ENCODE results near the gene NR0B2.
"Not testable (repeated sequence)": the region's sequence is repeated elsewhere in the genome, so short reads cannot be mapped to it uniquely, and the experiment has no call there.

NR0B2 gene, protein sequence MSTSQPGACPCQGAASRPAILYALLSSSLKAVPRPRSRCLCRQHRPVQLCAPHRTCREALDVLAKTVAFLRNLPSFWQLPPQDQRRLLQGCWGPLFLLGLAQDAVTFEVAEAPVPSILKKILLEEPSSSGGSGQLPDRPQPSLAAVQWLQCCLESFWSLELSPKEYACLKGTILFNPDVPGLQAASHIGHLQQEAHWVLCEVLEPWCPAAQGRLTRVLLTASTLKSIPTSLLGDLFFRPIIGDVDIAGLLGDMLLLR

DNA sequence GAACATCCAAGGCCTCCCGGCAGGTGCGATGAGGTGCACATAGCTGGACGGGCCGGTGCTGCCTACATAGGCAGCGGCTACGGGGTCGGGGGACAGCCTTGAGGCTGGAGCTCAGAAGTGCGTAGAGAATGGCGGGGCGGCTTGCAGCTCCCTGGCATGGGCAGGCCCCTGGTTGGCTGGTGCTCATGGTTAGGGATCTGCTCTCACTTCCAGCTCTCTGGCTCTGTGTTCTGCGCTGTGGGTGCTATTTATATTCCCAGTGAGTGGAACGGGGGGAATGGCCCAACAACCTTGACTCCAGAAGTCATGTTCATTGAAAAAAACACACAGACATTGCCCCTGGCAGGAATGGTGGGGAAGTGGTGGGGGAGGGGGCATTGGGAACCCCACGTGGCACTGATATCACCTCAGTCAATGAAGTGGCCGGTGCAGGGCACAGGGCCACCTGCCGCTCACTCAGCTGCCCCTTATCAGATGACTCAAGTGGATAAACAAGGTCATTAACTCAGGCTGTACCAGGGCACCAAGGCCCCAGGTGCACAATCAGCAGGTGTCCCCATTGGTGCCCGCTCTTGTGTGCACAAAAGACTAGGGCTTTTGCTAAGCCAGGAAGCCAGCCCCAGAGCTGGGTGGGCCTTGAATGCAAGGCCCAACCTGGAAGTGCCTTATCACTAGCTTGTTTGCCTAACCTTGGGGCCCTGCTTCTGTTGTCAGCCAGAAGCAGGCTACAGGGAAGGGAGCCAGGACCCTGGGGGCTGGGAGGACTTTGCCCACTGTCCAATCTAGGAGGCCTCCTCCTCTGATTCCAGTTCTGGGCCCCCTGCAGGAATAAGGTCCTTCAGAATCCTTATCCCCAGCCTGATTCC lies at the start of gene NR0B2:
TSS of gene NR0B2 (minus strand) at position 222 of the 866 bp plus-strand sequence. CDS start at position 187, 35 bp downstream.
- DNase-seq, result no peak

DNA sequence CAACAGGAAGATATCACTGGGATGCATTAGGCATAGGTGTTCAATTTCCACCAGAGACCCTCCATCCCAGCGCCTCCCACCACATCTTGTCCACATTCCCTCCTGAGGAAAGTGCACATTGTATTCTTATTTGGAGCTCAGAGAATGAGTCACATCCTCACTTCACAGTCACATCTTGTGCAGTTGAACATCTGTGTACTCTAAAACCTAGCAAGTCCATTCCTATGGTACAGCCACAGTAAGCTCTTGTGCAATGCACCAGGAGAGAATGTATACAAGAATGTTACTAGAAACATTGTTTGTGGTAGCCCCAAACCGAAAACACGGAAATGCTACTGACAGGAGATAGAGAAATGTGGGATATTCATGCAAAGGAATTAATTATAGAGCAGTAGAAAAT lies 48.1 kb upstream of the NR0B2 start:
- no peak for DNase-seq

DNA sequence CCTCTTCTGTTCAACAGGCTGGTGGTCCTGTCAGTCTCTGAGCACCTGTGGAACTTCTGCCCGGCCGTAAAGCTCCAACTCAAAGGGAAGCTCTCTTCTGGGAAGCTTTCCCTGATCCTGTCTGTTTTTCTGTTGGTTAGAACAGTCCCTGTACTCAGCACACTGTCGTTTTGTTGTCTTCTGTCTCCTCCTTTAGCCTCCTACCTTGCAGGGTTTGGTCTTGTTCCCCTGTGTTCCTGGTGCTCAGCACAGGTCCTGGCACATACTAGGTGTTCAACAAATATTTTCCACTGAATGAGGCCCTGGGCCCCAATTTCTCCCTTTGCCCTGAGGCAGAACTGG lies 46.8 kb upstream of the NR0B2 start:
- DNase-seq, result no peak

DNA sequence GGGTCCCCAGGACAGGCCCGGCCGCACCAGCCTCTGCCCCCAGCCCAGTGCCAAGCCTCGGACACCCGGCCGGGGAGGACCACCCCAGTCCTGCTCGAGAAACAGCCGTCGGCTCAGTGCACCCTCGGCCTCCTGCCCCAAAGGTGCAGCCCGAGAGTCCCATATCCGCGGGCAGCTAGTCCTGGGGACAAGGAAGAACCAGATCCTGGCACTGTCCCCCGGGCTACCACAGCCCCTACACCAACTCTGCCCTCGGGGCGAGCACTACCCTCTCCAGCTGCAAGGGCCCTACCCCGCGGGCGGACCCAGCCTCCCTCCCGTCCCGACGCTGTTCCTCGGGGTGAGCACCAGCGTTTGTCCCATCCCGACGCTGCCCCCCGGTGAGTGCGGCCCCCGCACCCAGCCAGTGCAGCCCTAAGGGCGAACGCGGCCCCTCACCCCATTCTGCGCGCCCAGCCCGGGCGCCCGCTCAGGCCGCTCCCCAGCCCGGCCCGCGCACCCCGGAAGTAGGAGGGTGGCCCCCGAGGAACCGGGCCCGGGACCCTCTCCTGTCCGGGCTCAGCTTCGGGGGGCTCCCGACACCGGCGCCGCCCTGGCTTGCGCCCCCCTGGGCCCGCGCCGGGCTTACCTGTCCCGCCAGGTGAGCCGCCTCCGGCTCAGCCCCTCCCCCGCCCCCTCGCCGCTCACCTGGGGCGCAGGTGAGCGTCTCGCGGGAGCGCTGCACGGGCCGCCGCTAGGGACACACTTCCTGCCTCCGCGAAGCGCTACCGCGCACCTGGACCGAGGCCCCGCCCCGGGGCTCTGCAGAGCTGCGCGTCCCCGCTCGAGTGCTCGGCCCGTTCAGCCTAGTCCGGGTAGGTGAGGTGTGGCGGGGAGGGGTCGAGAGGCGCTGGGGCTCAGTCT lies 46.2 kb upstream of the NR0B2 start, which contains the start of gene KDF1:
TSS of gene KDF1 (minus strand) at position 747 of the 903 bp plus-strand sequence. CDS start 8,088 bp downstream, outside the sequence.
- DNase-seq, result no peak

DNA sequence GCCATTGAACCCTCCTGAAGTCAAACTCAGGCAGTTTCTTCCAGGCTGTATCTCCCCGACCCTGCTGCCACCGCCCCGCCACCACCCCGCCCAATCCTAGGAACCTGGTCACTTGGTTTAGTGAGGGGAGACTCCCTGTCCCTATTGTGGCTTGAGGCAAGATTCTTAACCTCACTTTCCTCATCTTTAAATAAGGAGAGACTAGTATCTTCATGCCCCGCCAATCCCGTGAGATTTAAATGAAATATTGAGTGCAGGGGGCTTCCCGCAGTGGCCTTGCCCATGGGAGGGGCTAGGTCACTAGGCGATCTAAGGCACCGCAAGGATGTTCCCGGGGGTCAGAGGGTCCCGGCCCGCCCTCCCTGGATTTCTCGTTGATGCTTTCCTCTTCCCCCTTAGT lies 45.5 kb upstream of the NR0B2 start:
- no peak for DNase-seq

DNA sequence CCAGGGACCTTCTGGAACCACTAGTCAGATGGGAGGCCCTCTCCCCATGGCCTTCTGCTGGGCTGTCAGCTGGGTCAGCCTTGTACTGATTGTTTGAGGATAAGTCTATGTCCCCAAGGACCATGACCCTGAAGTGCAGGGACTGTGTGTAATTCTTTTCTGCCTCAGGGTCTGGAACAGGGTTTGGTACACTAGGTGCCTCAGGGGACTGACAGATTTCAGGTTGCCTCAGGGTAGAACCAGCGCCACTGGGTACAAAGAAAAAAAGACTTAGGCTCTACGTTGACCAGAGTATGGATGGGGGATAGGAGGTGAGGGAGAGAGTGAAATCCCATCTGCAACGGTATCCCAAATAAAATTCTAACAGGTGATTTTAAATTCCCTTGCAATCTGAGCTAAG lies 43.5 kb upstream of the NR0B2 start:
- no peak for DNase-seq

DNA sequence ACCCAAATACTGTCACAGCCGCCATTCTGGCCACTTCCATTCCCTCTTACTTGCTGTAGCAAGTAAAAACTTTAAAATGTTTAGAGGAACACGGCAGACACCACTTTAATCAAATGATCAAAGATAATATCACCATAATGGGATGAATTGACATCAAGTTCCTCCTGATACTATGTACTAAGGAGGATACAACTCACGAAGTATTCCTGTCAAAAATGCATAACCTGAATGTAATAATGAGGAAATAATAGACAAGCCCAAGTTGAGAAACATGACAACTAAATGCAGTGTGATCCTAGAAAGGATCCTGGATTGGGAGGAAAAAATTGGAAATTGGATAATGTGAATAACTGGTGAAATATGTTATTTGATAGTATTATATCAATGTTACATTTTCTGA lies 42.5 kb upstream of the NR0B2 start:
- DNase-seq, result no peak

DNA sequence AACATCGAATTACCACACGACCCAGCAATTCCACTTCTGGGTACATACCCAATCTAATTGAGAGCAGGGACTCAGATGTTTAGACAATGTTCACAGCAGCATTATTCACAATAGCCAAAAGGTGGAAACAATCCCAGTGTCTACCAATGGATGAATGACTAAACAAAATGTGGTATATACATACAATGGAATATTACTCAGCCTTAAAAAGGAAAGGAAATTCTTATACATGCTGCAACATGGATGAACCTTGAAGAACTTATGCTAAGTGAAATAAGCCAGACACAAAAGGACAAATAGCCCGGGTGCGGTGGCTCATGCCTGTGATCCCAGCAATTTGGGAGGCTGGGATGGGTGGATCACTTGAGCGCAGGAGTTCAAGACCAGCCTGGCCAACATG lies 39.6 kb upstream of the NR0B2 start:
- no peak for DNase-seq

DNA sequence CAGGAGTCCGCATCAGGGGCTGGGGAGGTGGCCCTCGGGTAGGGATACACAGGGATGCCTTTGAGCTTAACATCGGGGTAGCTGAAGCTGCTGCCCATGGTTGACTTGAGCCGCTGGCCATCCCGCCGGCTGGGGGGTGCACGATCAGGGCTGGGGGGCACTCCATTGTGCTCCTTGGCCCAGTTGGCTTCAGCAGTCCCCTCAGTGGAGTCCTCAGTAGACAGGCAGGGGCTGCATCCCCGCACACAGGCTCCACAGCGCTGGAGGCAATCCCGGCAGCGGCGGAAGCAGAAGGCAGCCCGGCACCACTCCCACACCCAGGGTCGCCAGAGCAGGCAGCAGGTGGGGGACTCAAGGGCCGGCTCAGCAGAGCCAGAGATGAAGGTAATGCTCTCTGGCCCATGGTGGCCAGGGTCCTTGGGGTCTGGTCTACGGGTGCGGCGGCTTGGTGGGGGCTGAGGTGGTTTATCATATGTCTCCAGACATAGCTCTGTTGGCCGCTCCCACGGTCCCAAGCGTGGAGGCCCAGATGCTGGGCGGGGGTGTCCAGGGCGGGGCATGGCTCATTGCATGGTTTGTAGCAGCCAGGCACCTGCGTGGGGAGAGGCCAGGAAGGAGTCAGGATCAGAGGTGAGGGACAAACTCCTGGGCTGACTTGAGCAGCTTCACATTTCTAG lies 38.2 kb upstream of the NR0B2 start:
- DNase-seq, result no peak

DNA sequence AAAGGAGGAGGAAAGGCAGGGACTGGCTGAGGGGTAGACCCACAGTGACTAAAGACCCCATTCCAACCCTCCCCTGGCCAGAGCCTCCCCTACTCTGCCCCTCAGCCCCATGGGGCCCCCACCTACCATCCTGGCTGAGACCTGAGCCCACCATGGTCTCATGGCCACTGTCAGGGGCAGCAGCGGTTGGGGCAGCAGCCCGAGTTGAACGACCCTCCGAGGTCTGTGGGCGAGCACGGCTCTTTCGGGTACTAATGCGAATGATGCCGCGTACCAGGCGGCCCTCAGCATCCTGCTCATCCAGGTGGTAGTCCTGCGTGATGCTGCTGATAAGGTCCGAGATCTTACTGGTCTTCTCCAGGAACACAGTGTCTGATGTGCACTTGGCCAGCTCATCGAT lies 37.4 kb upstream of the NR0B2 start:
- DNase-seq, result no peak

DNA sequence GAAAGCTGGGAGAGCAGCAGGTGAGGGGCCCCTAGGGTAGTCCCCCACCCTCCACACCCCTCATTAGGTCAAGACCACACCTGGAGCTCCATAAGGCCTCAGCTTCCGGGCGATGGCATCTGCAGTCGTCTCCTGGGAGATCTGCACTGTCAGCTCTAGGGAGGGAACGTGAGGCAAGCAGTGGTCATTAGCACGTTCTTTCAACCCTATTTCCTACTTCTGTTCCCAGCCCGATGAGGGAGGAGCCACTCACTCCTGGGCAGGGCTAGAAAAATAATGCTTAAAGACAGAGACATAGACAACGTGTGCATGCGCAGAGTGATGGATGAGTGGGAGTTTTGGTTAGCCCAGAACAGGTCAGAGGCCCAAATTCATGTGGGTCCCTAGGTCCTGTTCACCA lies 36.8 kb upstream of the NR0B2 start:
- no peak for DNase-seq

DNA sequence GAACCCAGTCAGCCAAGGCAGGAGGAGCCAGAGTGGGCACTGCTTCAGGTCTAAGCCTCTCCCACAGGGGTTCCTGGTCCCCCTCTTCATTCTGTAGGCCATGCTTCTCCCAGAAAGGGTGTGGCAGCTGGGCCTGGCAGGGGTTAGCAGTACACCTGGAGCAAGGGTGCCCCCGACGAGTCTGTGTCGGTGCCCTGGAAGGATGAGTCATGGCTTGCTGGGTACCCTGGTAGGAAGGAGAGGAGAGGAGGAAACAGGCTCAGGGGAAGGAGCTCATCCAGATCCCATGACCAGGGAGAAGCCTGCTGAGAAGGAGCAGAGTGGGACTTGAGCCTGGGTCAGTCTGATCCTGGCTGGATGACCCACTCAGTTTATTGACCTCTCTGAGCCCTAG lies 36.1 kb upstream of the NR0B2 start:
- no peak for DNase-seq

DNA sequence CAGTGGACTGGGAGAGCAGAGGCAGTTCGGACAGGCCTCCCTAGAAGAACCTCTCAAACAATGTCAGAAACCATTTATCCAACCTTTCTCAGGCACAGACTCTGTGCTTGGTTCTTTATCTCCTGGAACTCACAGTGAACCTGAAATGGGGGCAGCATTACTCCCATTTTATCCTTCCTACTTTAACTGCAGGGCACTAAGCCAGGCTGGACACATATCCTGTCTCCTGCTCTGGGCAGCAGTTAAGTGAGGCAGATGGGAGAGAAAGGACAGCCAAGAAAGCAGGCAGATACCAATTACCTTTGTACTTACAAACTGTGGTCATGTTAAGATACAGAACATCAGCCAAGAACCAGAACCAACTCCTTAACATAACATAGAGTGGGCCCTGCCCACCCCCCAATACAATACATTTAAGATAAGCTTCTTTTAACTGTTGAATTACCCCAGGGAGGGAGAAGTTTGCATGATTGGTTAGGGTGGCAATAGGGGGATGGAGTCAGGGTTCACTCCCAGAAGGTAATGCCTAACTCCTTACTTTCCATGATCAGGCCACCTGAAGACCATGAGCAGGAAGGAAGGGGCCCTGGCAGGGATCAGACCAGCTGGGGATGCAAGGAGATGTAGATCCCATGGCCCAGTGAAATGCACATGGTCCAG lies 35.6 kb upstream of the NR0B2 start:
- no peak for DNase-seq

DNA sequence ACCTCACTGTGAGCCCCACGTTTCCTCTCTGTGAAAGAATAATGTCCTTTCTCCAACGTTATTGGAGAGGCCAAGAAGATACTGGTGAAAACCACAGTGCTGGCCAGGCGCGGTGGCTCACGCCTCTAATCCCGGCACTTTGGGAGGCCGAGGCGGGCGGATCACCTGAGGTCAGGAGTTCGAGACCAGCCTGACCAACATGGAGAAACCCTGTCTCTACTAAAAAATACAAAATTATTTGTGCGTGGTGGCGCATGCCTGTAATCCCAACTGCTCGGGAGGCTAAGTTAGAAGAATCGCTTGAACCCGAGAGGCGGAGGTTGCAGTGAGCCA lies 34.9 kb upstream of the NR0B2 start:
- DNase-seq, result not testable (repeated sequence)

DNA sequence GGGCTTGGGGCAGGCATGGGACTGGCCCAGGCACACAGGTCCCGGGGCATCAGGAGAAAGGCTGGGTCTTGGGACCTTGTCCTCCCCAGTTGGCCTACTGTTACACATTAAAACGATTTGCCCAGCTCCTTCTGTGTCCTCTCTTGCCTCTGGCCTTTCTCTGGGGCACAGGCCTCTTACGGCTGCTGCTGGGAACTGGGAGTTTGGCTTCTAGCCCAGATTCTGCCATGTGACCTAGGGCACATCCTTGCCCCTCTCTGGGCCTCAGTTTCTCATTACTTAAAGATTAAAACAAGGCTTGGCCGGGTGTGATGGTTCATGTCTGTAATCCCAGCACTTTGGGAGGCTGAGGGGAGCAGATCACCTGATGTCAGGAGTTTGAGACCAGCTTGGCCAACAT lies 32.5 kb upstream of the NR0B2 start:
- DNase-seq, result no peak

DNA sequence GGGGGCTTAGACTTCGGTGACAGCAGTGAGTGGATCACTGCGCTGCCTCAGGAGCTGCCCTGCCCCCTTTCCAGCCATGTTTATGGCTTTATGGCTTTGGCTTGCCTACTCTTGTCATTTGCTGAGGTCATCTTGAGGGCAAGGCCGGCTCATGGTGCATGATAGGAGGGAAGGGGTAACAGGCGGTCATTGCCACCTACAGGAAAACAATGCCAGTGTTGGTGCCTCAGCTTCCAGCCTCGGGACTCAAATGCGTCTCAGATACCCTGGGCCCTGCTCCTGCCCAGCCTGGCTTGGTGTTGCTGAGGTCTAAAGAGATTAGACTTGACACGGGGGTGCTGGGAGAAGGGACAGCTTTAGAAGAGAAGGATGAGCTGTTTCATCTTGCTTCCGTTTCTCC lies 32.0 kb upstream of the NR0B2 start:
- no peak for DNase-seq

DNA sequence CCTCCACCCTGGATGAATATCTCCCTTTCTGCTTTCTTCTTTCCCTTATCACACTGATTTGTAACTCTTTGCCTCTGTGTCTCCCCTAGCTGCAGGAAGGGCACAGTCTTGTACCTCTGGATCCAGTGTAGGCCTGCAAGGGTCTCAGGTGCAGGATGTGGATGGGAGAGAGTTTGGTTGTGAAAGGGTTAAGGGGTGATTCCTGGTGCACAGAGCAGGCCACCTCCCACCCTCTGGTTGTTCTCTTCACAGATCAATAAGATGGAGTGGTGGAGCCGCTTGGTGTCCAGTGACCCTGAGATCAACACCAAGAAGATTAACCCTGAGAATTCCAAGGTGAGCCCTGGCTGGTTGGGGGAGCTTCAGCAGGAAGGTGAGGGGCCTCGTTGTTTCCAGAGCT lies 31.4 kb upstream of the NR0B2 start:
- no peak for DNase-seq

DNA sequence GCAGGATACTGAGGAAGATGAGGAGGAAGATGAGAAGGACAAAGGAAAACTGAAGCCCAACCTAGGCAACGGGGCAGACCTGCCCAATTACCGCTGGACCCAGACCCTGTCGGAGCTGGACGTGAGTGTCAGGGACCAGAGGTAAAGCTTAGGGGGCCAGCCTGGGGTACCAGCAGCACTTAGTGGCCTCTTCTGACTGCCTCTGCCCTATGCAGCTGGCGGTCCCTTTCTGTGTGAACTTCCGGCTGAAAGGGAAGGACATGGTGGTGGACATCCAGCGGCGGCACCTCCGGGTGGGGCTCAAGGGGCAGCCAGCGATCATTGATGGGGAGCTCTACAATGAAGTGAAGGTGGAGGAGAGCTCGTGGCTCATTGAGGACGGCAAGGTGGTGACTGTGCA lies 28.9 kb upstream of the NR0B2 start:
- DNase-seq, result no peak

DNA sequence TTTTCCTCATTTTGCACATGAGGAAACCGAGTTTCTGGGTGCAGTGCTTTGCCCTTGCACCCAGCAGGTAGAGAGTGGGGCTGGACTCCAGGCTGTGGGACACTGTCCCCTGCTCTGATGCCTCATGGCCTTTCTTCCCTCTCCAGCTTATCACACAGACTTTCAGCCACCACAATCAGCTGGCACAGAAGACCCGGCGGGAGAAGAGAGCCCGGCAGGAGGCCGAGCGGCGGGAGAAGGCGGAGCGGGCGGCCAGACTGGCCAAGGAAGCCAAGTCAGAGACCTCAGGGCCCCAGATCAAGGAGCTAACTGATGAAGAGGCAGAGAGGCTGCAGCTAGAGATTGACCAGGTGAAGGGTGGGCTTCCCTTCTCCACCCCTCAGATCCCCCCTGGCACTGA lies 27.5 kb upstream of the NR0B2 start:
- no peak for DNase-seq

DNA sequence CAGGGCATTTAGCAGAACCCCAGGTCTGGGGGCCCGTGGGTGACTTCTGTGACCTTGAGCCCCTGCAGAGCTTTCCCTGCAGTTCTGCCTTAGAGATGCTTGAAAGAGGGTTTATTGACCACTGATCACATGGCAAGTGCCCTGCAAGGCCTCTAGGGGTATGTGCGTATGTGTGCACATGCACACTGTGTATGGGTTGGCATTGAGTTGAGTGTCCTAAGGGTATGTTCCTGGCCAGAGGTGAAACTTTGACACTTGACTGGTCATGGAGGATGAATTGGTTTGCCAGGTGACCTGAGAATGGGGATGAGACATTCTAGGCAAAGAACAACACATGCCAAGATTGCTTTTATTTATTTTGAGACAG lies 24.9 kb upstream of the NR0B2 start:
- DNase-seq, result no peak

DNA sequence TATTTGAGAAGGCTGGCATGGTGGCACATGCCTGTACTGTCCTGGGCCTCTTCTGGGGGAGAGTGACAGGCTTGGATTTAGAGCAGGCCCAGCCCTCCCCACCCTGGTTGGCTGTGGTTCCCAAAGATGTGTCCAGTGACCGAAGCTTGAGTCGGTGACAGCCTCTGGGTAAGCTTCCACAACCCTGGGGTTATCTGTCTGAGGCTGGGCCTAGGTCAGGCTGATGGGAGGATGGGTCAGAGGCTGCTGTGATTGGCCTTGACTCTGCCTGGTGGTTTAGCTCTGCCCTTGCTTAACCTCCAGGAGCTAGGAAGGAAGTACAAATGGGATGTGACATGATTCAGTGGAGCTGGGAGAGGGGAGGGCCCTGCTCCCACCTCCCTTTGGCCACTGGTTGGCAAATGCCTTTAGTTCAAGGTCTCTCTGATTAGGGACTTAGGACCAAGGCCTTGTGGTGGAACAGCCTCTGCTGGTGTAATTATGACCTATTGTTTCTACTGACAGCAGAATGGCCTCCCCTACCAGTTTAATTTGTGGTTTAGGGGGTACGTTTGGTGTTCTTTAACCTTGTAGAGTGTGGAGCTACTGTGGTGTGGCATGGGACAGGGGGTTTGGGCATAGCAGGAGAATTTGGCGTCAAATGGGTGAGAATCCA lies 24.4 kb upstream of the NR0B2 start:
- no peak for DNase-seq

DNA sequence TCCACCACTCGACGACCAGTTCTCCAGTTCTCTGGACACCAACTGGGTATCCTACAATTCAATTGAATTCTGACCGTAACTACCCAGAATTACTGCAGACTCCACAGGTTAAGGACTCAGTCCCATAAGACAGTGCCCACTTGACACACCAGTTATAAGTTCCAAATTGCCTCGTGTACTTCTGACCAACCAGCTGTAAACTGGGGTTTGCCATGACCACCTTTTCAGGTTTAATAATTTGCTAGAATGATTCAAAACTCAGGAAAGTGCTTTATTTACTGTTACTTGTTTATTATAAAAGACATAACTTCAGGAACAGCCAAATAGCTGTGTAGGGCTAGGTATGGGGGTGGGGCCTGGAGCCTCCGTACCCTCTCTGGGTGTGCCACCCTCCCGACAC lies 23.0 kb upstream of the NR0B2 start:
- DNase-seq, result no peak

All from right forelimb (tissue), 1 donor.